SK-N-MC (cell line): ENCODE results near the gene FLT1.
A peak's percentile ranks its signal among the peaks of the same experiment; 100 is the strongest.

Source experiments
- DNase-seq: peaks from one replicate; pipeline ENCODE4 v3.0.0-alpha.2; 2011; ENCODE audit warnings: low read depth, low spot score
- H3K27ac ChIP-seq: fragments of 200-600 bp; sonication (generic); 2 replicates; pipeline ENCODE4 v1.5.1; 2016; ENCODE audit warnings: mixed run types
- H3K36me3 ChIP-seq: fragments of 200-600 bp; sonication (generic); 2 replicates; pipeline ENCODE4 v1.6.1; 2017; ENCODE audit warnings: antibody characterized with exemption, low read length, mixed read lengths; ENCODE audit not compliant: insufficient read depth
- H3K4me3 ChIP-seq: fragments of 200-600 bp; sonication (generic); 2 replicates; pipeline ENCODE4 v1.5.1; 2016
- H3K9ac ChIP-seq: fragments of 200-600 bp; sonication (generic); 2 replicates; pipeline ENCODE4 v1.8.0; 2017; ENCODE audit warnings: mixed run types, mixed read lengths; ENCODE audit not compliant: insufficient read length
- H3K9me3 ChIP-seq: fragments of 200-600 bp; sonication (generic); 2 replicates; pipeline ENCODE4 v1.6.1; 2017; ENCODE audit warnings: low read depth, mild to moderate bottlenecking, antibody characterized with exemption, low read length, moderate library complexity, mixed read lengths
- EZH2 ChIP-seq: fragments of 200-600 bp; sonication (generic); IDR thresholded peaks from one replicate; pipeline ENCODE4 v1.6.1; 2017; ENCODE audit warnings: antibody characterized with exemption
- FOXP2 ChIP-seq: optimal IDR thresholded peaks from 2 replicates; pipeline ENCODE3; 2011; ENCODE audit warnings: mild to moderate bottlenecking, moderate library complexity; ENCODE audit not compliant: insufficient read depth; ENCODE audit errors: extremely low read length, control extremely low read depth
- POLR2AphosphoS5 ChIP-seq: IDR thresholded peaks from 2 replicates; pipeline ENCODE4 v1.6.1; 2012; ENCODE audit warnings: mild to moderate bottlenecking, low read depth, low read length, borderline replicate concordance

Gene FLT1

DNA sequence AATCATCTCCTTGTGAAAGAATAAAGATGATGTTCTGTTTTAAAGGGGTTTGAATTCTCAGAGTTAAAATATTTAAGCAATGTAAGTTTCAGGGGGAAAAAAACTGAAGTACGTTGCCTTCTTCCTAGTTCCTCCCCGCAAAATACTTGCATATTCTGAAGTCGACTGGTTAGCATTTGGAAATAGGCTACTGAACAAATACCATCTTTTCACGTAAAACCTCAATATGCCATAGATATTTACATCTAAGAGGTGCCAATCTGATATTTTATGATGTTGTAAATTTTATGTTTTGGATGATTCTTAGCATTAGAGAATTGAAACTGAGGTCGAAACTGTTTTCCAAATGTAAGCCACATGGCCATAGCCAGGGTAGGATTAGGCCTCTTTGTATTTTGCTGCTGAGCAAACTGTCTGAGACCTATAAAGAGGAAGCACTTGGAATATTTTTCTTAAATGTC is 138.3 kb downstream of the FLT1 start:
- TF ChIP-seq POLR2AphosphoS5 (no peak), FOXP2 (no peak), EZH2 (no peak)
- no peaks in the 10 kb centered on the region for H3K36me3 ChIP-seq
- H3K27ac ChIP-seq: peak overlapping the region; percentile 52
- H3K9ac ChIP-seq: peak overlapping the region; percentile 11
- peak overlapping the region; percentile 19; the same call in 1 of the 2 replicates for H3K4me3 ChIP-seq
- H3K9me3 ChIP-seq: peaks cover 4% of the 10 kb centered on the region; the same call in 1 of the 2 replicates
- DNase-seq: no peak

DNA sequence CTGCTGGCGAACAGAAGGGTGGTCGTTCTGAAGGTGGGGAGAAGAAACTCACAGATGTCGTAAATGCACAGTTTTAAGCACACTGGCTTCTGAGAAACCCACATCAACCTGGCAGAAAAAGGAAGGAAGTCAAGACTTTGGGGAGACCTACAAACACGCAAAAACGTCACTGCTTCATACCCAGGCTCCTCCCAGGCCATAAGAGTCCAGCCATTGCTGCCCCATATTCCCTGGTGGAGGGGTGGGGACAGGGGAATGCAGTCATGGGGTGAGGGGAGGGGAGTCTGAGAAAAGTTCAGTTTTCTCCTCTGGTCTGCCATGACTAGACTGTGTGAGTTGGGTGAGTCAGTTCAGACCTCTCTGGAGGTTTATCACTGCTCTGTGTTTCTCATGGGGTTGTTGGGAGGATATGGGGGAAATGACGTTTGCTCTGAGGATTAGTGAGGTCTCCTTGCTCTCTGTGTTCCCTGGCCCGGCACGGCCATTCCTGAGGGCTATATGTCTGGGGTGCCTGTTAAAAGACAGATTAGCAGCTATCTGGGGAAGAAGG is 139.0 kb downstream of the FLT1 start:
- H3K36me3 ChIP-seq: no peaks in the 10 kb centered on the region
- peak overlapping the region; percentile 52; the same call in 1 of the 2 replicates for H3K27ac ChIP-seq

DNA sequence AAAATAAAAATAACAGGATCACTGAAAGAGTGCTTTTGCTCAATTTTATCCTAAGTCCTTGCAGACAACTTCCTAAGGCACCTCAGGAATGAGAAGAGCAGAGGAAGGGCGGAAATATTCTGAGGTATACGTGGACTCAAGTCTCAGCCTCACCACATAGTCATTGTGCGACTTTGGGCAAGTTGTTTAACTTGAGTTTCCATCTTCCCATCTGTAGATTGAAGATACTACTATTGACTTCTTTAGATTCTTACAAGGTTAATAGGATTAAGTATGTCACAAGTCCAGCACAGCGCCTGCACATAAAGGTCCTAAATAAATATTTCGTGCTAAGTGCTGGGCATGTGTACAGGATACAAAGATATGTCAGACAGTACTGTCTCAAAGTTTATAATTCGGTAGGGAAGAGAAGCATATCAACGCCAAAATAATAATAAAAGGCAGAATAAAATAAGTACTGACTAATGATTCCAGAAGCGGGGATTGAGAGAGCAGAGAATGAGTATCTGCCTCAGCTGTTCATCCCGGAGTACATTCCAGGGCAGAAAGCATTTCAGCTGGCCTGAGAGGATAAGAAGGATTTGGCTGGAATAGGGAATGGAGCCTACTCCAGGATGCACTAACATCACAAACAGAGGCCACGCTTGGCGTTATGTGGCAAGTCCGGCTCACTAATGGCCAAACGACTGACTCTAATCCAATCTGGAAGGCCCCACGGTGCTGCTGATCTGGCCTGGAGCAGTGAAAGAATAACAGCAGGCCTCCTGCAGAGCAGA is 139.7 kb downstream of the FLT1 start:
- H3K9ac ChIP-seq: no peak overlapping the region
- no peak for DNase-seq
- no peak overlapping the region for H3K4me3 ChIP-seq
- peaks cover 4% of the 10 kb centered on the region; the same call in 1 of the 2 replicates for H3K9me3 ChIP-seq
- no peak overlapping the region for H3K27ac ChIP-seq
- TF ChIP-seq EZH2 (no peak), FOXP2 (no peak), POLR2AphosphoS5 (no peak)
- H3K36me3 ChIP-seq: no peaks in the 10 kb centered on the region

More for the DNA sequence above, 139.0 kb downstream of the FLT1 start:
- Histone ChIP-seq H3K9ac (peak overlapping the region; percentile 11), H3K4me3 (no peak overlapping the region), H3K9me3 (peaks cover 4% of the 10 kb centered on the region; the same call in 1 of the 2 replicates)
- TF ChIP-seq POLR2AphosphoS5 (no peak), EZH2 (no peak), FOXP2 (no peak)
- DNase-seq: no peak

DNA sequence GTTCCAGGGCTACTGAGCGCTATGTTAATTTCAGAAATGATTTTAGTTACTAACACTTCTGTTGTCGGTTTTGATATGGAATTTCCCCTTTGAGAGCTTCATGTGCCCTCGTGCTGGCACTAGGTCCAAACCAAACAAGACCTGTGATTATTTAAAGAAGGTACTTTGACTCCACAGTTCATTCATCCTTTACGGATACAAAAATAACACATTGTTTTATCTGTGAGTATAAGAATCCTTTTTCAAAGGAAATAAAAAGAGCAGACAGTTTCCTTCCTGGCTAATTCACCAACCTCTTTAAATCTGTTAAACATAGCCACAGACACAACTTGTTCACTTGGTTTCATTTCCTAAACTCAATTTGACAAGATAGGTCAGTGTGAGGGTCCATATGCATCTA is 141.2 kb downstream of the FLT1 start:
- H3K9me3 ChIP-seq: no peaks in the 10 kb centered on the region
- TF ChIP-seq FOXP2 (no peak), EZH2 (no peak), POLR2AphosphoS5 (no peak)
- H3K9ac ChIP-seq: no peak overlapping the region
- H3K36me3 ChIP-seq: no peaks in the 10 kb centered on the region
- H3K4me3 ChIP-seq: no peak overlapping the region
- DNase-seq: no peak
- no peak overlapping the region for H3K27ac ChIP-seq

DNA sequence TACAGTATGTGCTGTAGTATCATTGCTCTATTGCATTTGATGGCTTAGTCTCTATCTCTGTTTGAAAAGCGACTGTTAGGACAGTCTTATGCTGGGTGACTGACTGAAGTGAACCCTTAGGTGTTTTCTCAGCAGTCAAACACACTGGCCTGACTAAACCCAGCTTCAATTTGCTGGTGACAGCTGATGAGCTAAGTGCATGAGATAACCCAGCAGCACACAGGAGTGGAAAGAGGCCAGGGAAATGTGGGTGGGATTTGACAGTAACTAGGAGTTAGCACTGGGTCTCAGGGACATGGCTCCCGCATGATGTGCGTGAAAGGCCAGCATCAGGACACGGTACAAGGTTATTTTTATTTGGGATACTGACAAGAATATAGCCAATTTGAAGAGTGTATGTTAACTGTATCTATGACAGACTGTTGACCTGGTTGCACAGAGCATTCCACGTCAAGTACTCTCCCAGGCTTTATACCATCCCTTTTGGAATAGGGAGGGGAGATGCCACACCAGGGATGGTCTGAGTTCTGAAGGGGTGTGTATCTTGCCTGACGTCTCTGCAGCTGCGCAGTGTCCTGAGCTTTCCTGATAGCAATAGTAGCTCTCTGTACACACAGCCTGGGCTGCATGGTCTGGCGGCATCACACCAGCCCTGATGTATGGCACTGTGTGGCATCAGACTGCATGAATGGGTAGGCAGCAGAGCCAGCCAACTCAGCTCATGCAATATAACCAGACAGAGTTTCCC is 144.8 kb downstream of the FLT1 start:
- no peak for TF ChIP-seq POLR2AphosphoS5
- TF ChIP-seq EZH2: no peak
- no peak for TF ChIP-seq FOXP2
- Histone ChIP-seq H3K9ac (no peak overlapping the region), H3K27ac (no peak overlapping the region), H3K36me3 (no peaks in the 10 kb centered on the region), H3K9me3 (no peaks in the 10 kb centered on the region), H3K4me3 (no peak overlapping the region)
- no peak for DNase-seq

DNA sequence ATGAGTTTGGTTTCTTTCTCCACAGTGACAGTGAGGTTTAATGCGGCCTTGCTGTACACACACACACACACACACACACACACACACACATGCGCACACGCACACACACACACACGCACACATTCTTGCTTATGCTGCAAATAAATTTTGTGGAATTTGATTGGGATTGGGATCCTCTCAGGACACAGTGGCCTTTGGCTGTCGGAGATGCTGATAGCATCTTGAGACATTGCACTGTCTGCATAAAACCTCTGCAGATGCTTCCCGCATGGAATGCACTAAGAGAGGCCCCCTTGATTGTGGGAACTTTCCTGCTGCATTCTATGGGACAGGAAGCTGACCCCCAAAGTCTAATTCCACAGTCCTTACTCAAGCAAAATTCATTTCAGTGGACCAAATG is 145.6 kb downstream of the FLT1 start:
- no peak overlapping the region for H3K9ac ChIP-seq
- TF ChIP-seq FOXP2: no peak
- TF ChIP-seq EZH2: no peak
- no peak for TF ChIP-seq POLR2AphosphoS5
- DNase-seq: no peak
- H3K9me3 ChIP-seq: no peaks in the 10 kb centered on the region
- no peak overlapping the region for H3K4me3 ChIP-seq
- no peaks in the 10 kb centered on the region for H3K36me3 ChIP-seq
- no peak overlapping the region for H3K27ac ChIP-seq

DNA sequence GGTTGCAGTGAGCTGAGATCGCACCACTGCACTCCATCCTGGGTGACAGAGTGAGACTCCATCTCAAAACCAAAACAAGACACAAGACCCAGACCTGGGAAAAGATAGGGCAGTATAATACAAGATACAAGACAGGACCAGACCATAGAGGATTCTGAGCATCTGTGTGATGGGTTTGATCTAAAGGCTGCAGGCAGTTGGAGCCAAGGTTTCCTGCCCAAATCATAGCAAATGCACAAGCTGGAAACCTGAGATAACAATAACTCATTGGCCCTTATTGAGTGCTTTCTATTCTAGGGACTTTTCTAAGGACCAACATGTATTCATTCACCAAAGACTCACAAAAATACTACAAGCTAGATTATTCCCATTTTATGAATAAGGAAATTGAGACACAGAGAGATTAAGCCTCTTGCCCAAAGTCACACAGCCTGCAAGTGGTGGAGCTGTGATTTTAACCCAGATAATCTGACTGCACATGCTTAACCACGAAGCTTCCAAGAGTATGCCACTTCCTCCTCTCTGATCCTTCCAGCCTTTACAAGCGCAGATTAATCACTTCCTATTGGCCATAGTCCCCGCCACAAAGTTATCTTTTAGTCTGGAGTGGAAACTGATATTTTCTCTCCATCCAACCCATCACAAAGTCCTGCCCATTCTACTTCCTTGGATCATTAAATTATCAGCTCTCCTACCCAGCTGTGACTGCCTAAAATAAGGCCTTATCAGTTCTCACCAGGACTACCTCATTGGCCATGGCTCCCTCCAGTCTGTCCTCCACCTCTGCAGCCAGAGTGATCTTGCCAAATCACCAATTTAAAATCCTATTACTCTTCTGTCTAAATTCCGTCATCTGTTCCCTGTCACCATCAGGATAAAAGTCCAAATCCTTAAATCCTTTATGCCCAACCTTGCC is 147.2 kb downstream of the FLT1 start:
- TF ChIP-seq EZH2 (no peak), FOXP2 (no peak), POLR2AphosphoS5 (no peak)
- no peak overlapping the region for H3K9ac ChIP-seq
- no peaks in the 10 kb centered on the region for H3K9me3 ChIP-seq
- H3K4me3 ChIP-seq: no peak overlapping the region
- DNase-seq: no peak
- H3K36me3 ChIP-seq: no peaks in the 10 kb centered on the region
- no peak overlapping the region for H3K27ac ChIP-seq
